Measurements from ENCODE around the gene GPR65.

DNA sequence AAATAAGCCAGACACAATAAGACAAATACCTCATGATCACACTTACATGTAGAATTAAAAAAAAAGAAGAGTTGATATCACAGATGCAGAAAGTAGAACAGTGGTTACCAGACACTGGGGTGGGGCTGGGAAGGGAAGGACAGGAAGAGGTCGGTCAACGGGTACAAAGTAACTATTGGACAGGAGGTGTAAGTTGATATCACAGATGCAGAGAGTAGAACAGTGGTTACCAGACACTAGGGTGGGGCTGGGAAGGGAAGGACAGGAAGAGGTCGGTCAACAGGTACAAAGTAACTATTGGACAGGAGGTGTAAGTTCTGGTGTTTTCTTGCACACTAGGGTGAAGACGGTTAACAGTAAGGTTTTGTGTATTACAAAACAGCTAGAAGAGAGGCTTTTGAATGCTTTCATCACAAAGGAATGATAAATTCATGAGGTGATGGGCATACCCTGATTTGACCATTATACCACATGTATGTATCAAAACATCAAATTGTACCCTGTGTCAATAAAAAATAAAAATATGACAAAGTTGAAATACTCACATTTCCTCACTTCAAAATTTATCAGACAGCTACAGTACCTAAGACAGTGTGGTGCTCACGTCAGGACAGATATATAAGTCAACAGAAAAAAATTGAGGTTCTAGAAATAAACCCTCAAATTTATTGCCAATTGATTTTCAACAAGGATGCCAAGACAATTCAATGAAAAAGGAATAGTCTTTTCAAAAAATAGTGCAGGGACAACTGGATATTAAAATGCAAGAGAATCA, 44.7 kb upstream of the GPR65 start:
- TF ChIP-seq CTCF (conservative IDR thresholded peaks at IDR 0.05; ENCODE audit: low read depth in 2 of 2), result no peak
- TF ChIP-seq STAT1 (IDR thresholded peaks at IDR 0.05; ENCODE audit: unreplicated experiment), result no peak
- TF ChIP-seq EZH2 (IDR thresholded peaks at IDR 0.05; ENCODE audit: low read depth, unreplicated experiment), result no peak
- TF ChIP-seq POLR2AphosphoS5 (IDR thresholded peaks at IDR 0.05; ENCODE audit: low read depth), result no peak

Measured in GM23338 (cell line).